ENCODE results near the gene SOWAHA.

GRCh38 chr5:132834057-132834456 lies 21.0 kb downstream of the SOWAHA start:
- TF ChIP-seq CTCF (IDR thresholded peaks at IDR 0.05; ENCODE audit: low read length) (no peak), EZH2 (optimal IDR thresholded peaks at IDR 0.05; ENCODE audit: low read depth, low read length) (no peak), EZH2phosphoT487 (IDR thresholded peaks at IDR 0.05; ENCODE audit: low read length) (no peak)
